Measurements from ENCODE around the gene IL1RL1.

Gene IL1RL1

DNA sequence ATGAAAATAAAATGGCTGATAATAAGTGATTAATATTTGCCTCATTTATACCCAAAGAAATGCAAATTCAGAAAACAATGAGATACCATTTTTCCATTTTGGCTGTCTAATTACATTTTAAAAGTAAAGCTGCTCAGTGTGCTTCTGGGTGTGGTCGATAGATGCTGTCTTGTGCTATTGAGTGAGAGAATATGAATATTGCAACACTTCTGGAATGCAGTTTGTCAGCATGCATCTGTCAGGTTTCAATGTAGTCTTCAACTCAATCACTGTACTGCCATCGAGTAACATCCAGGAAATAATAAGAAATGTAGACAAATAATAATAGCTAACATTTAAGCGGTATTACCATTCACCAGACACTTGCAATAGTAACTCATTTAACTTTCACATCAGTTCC is 48.2 kb downstream of the IL1RL1 start:
- peaks cover 71% of the 10 kb centered on the region for H3K36me3 Mint-ChIP-seq (ENCODE audit: low read depth)
- H3K27me3 Mint-ChIP-seq = no peaks in the 10 kb centered on the region
- ATAC-seq (no peak), DNase-seq (no peak)
- H3K9me3 Mint-ChIP-seq = peaks cover 21% of the 10 kb centered on the region
- H3K4me3 Mint-ChIP-seq = peak overlapping the region; percentile 99
- peaks cover 84% of the 10 kb centered on the region for H3K4me1 Mint-ChIP-seq
- H3K27ac Mint-ChIP-seq = no peak overlapping the region

DNA sequence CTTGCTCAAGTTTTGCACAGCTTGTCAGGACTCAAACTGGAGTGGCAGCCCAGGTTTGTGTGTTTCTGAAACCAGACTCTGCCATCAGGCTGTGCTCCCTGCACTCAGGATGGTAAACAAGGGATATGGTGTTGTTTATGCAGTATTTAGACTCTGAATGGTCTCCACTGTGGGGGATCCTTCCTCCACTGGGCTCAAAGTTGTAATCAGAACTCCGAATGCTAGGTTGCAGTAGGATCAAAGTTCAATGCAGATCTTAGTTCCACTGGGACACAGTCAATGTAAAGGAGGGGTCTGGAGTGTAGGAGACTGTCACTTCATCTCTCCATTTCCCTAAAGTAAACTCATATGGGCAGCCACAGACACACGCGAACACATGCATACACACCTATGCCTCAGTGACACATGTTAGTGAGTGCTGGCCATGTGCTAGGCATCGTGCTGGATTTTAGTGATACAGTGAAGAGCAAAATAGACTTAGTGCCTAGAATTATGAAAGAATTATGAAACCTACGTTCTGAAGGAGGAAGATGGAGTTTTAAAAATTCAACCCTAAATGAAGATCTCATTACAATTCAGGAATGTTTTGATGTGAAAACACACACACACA is 50.4 kb downstream of the IL1RL1 start:
- ATAC-seq (no peak), DNase-seq (no peak)
- peaks cover 87% of the 10 kb centered on the region for H3K36me3 Mint-ChIP-seq (ENCODE audit: low read depth)
- H3K4me3 Mint-ChIP-seq = no peak overlapping the region
- H3K27me3 Mint-ChIP-seq = no peaks in the 10 kb centered on the region
- H3K27ac Mint-ChIP-seq = peak overlapping the region; percentile 87
- peaks cover 41% of the 10 kb centered on the region for H3K9me3 Mint-ChIP-seq
- H3K4me1 Mint-ChIP-seq = peaks cover 87% of the 10 kb centered on the region

DNA sequence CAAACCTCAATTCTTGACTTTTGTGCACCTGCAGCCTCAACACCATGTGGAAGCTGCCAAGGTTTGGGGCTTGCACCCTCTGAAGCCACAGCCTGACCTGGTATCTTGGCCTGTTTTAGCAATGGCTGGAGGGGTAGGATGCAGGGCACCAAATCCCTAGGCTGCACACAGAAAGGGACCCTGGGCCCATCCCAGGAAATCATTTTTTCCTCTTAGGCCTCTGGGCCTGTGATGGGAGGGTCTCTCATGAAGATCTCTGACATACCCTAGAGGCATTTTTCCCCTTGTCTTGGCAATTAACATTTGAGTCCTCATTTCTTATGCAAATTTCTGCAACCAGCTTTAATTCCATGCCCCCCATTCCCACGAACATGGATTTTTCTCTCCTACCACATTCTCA is 54.4 kb downstream of the IL1RL1 start:
- DNase-seq (no peak), ATAC-seq (no peak)
- Mint-ChIP-seq H3K27ac (peak overlapping the region; percentile 91), H3K4me3 (no peak overlapping the region), H3K36me3 (ENCODE audit: low read depth) (peaks cover 95% of the 10 kb centered on the region), H3K9me3 (peaks cover 53% of the 10 kb centered on the region), H3K27me3 (no peaks in the 10 kb centered on the region), H3K4me1 (peaks cover 89% of the 10 kb centered on the region)

DNA sequence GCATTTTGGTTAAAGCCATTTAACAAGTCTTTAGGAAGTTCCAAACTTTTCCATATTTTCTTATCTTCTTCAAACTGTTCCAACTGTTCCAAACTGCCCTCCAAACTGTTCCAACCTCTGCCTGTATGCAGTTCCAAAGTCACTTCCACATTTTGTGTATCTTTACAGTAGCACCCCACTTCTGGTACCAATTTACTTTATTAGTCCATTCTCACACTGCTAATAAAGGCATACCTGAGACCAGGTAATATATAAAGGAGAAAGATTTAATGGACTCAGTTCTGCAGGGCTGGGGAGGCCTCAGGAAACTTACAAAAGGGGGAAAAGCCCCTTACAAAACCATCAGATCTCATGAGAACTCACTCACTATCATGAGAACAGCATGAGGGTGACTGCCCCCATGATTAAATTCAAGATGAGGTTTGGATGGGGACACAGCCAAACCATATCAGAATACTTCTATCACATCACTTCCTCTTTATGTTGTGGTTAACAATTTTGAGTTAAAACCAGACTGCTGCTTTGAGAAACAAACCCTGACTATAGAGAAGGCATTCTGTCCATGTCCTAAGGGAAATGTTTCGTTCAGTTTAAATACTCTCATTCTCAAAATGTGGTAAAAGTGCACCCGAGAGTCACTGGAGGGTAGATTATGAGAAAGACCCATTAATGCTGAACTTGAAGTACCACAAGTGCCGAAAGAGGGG is 55.2 kb downstream of the IL1RL1 start:
- Mint-ChIP-seq H3K9me3 (peaks cover 53% of the 10 kb centered on the region), H3K4me3 (peak overlapping the region; percentile 60), H3K27me3 (no peaks in the 10 kb centered on the region), H3K36me3 (ENCODE audit: low read depth) (peaks cover 96% of the 10 kb centered on the region), H3K27ac (peak overlapping the region; percentile 91), H3K4me1 (peaks cover 88% of the 10 kb centered on the region)
- no peak for DNase-seq
- ATAC-seq = peak; percentile 46

DNA sequence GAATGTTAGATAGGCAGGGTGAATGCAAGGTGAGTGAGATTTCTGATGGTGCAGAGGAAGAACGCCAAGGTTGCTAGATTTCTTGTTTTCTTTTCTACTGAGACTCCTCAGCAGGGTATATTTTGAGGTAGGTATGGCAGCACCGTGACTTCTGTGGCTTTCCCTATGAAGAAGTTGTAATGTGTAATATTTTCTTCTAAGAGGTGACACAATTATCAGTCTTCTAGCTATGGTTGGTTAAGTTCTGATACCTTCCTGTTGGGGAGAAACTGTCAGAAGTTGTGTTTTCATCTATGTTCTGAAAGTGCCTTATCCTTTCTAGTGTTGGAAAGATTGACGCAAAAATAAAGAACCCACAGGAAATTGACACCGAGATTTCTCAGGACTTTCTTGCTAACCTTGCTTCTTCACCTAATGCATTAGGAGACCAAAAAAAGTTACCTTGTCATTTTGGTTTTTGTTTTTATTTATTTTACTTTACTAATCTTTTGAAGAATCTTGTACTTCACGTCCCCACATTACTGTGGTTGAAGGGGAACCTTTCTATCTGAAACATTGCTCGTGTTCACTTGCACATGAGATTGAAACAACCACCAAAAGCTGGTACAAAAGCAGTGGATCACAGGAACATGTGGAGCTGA is 56.1 kb downstream of the IL1RL1 start:
- Mint-ChIP-seq H3K4me3 (peak overlapping the region; percentile 60), H3K9me3 (peaks cover 49% of the 10 kb centered on the region), H3K4me1 (peaks cover 83% of the 10 kb centered on the region), H3K27ac (peak overlapping the region; percentile 91), H3K36me3 (ENCODE audit: low read depth) (peaks cover 95% of the 10 kb centered on the region), H3K27me3 (no peaks in the 10 kb centered on the region)
- ATAC-seq (peak; percentile 93), DNase-seq (no peak)

DNA sequence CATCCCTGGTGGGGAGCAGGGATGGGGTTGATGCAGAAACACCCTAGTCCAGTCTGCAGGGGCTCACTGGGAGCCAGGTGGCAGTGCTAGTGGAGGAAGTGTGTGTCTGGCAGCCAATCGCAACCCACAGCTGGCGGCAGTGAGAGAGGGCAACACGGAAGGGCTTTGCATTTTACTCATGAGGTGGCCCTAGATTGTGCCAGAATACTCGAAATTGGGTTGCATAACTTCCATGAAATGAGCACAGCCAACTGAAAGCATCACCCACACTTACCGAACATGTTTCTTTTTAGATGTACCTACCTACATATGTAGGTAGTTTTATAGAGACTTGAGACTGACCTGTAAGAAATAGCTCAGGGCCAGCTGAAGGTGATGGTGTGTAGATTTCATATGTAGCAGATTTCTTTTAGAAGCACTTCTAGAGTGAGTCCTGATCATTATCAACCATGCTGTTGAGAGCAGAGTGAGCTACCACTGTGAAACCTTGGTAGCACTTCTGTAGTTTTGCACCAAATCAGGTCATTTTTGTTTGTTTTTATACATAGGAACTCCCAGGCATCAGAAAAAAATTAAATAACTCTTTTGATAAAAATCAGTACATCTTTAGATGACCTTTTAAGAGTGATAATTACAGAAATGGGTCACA is 57.2 kb downstream of the IL1RL1 start:
- DNase-seq (no peak), ATAC-seq (no peak)
- Mint-ChIP-seq H3K4me1 (peaks cover 71% of the 10 kb centered on the region), H3K27me3 (no peaks in the 10 kb centered on the region), H3K27ac (peak overlapping the region; percentile 91), H3K36me3 (ENCODE audit: low read depth) (peaks cover 93% of the 10 kb centered on the region), H3K9me3 (peaks cover 39% of the 10 kb centered on the region), H3K4me3 (peak overlapping the region; percentile 60)

DNA sequence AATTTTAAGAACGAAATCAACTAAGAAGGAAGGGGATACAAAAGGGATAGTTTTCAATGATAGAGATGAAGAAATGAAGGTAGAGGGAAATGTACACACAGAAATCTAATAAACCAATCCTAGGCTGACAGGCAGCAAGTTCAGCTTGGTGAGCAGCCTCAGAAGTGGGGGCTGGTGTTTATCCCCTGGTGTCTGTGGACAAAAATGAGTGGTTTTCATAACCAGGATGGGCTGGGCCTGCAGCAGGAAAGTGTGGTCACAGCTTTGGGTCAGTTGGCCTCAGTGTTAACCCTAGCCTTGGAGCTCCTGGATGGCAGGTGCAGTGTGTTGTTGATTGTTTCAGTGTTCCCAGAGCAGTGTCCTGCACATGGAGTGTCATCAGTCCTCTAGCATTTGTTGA is 58.5 kb downstream of the IL1RL1 start:
- peaks cover 61% of the 10 kb centered on the region for H3K4me1 Mint-ChIP-seq
- peaks cover 91% of the 10 kb centered on the region for H3K36me3 Mint-ChIP-seq (ENCODE audit: low read depth)
- no peak overlapping the region for H3K4me3 Mint-ChIP-seq
- no peak overlapping the region for H3K27ac Mint-ChIP-seq
- no peak for DNase-seq
- H3K9me3 Mint-ChIP-seq = peaks cover 32% of the 10 kb centered on the region
- ATAC-seq = no peak
- no peaks in the 10 kb centered on the region for H3K27me3 Mint-ChIP-seq

DNA sequence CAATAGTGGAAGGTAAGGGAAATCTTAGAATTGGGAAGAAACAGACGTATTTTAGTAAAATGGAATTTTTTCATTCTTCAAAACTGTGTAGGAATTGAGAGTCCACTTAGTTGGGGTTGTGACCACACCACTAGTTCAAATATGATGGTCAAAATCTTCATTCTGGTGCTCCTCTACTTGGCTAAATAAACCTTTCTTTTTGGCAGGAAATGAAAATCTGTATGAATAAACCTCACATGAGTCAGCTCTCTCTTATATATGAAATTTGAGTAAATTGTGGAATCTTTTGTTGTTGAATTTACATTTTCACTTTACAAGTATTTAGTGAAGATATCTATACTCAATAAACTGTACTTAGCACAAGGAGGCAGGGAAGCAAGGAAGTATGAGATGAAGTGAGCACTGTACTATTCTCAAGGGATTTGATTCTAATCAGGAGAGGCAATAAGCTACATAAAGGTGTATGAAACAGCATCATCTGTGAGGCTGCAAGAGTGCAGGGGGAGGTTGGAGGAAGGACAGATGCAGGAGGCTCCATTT is 64.8 kb downstream of the IL1RL1 start:
- DNase-seq = no peak
- Mint-ChIP-seq H3K4me3 (no peak overlapping the region), H3K27ac (no peak overlapping the region), H3K36me3 (ENCODE audit: low read depth) (peaks cover 80% of the 10 kb centered on the region), H3K9me3 (peaks cover 15% of the 10 kb centered on the region), H3K4me1 (peaks cover 21% of the 10 kb centered on the region), H3K27me3 (no peaks in the 10 kb centered on the region)
- no peak for ATAC-seq

DNA sequence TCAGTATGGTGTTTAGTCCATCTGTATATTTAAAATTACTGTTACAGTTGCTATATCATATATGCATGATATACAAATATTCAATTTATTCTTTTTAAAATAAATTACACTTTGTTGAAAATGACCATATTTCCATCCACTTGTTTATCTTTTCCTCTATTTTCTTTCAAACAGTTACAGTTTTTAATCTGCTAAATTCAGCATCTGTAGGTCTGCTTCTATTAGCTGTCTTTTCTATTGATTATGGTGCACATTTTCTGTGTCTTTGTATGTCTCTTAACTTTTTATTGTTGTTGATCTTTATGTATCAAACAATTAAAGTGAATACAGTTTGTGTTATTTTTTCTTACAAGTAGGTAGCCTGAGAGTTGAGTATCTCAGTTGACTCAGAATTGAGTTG is 72.4 kb downstream of the IL1RL1 start:
- Mint-ChIP-seq H3K27ac (no peak overlapping the region), H3K4me3 (no peak overlapping the region), H3K9me3 (peaks cover 20% of the 10 kb centered on the region), H3K27me3 (no peaks in the 10 kb centered on the region), H3K36me3 (ENCODE audit: low read depth) (peaks cover 84% of the 10 kb centered on the region), H3K4me1 (peaks cover 4% of the 10 kb centered on the region)
- ATAC-seq = no peak
- DNase-seq = no peak

DNA sequence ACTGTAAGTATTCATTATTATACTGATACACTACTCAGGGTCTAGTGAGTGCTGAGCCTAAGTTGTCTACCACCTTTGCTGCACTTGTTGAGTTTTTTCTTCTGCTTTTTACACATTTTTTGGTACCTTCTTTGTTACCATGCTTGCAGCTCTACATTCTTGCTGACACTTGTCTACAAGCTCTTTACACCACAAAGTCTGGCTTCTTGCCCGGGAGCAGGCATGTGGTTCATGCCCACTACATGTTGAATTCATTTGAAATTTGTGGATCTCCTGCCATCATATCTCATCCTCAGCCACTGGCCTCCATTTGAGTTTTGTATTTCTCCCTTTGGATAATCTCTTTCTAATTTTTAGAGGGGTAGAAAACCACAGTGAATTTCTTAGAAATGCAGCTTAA is 74.2 kb downstream of the IL1RL1 start:
- ATAC-seq = no peak
- DNase-seq = no peak
- peaks cover 85% of the 10 kb centered on the region for H3K36me3 Mint-ChIP-seq (ENCODE audit: low read depth)
- peaks cover 4% of the 10 kb centered on the region for H3K4me1 Mint-ChIP-seq
- H3K27ac Mint-ChIP-seq = no peak overlapping the region
- H3K27me3 Mint-ChIP-seq = no peaks in the 10 kb centered on the region
- H3K4me3 Mint-ChIP-seq = no peak overlapping the region
- peaks cover 20% of the 10 kb centered on the region for H3K9me3 Mint-ChIP-seq

DNA sequence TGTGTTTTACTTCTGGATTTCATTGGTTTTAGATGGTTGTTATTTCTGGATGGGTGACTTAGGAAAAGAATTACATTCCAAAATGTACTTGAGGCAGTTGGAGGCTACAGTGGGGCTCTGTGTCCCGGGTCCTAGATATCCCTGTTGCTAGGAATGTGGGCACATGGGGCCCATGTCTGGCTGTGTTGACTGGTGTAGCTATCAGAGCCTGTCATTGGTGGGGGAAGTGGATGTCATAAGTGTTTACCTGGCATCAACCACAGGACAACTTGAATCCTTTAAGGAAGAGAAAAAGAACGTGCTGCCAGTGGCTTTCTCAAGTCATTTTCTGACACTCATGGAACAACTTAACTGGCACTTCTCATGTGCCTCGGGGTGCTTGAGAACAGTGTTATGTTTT is 74.6 kb downstream of the IL1RL1 start:
- ATAC-seq = no peak
- Mint-ChIP-seq H3K27ac (no peak overlapping the region), H3K4me1 (peaks cover 6% of the 10 kb centered on the region), H3K4me3 (no peak overlapping the region), H3K9me3 (peaks cover 20% of the 10 kb centered on the region), H3K36me3 (ENCODE audit: low read depth) (peaks cover 83% of the 10 kb centered on the region), H3K27me3 (no peaks in the 10 kb centered on the region)
- no peak for DNase-seq

DNA sequence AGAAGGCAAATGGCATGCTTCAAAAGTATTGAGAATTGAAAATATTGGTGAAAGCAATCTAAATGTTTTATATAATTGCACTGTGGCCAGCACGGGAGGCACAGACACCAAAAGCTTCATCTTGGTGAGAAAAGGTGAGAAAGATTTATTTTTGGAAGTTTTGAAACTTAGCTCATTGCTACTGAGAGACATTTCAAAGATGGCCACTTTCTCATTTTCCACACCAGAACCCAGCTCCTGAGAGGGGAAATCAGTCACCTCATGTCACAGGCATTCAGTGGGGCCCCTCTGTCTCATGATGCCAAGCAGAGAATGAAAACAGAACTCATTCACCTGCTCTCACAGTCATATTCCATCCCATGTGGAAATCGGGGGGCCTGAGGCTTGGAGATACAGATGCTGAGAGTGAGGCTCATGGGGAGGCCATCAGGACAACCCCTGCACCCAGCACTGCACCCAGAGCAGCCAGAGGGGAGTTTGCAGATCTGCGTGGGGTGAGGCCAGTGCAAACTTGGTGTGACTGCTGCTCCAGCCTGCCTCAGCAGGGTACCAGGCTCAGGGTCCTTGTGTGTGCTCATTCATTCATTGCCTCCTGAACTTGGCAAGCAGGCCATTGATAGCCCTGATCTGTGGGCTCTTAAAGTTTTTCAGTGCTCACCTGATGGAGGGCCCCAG is 75.6 kb downstream of the IL1RL1 start:
- H3K27ac Mint-ChIP-seq = no peak overlapping the region
- no peaks in the 10 kb centered on the region for H3K27me3 Mint-ChIP-seq
- peaks cover 80% of the 10 kb centered on the region for H3K36me3 Mint-ChIP-seq (ENCODE audit: low read depth)
- H3K9me3 Mint-ChIP-seq = peaks cover 20% of the 10 kb centered on the region
- no peak for DNase-seq
- H3K4me3 Mint-ChIP-seq = no peak overlapping the region
- ATAC-seq = no peak
- peaks cover 16% of the 10 kb centered on the region for H3K4me1 Mint-ChIP-seq

DNA sequence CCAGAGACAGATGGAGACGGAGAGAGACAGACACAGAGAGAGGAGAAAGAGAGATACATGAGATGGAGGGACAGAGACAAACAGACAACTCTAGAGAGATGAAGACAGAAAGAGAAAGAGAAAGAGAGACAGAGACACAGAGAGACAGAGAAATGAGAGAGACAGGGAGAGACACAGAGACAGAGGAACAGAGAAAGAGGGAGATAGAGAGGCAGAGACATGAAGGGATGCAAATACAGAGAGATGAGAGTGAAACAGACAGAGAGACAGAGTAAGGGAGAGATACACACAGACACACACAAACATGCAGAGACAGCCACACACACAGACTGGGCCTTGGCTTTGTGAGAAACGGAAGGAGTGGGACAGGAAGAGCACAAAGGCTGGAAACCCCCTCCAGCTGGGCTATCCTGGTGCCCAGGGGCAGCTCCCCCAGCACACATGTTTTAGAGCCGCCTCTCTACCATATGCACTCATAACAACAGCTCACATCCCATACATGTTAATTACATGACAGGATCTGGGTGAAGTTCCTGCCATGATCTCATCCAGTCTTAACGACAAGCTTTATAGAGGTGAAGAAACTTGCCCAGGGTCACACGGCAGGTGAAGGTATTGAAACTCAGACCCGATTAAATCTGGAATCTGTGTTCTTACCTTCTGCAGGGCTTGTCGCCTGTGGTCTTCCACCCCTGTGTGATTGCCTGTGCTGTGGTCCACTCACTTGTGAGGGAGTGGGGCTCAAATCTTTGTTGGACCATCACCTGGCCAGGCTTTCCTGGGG is 76.6 kb downstream of the IL1RL1 start:
- no peak for DNase-seq
- no peaks in the 10 kb centered on the region for H3K27me3 Mint-ChIP-seq
- H3K4me1 Mint-ChIP-seq = peaks cover 20% of the 10 kb centered on the region
- ATAC-seq = no peak
- H3K9me3 Mint-ChIP-seq = peaks cover 17% of the 10 kb centered on the region
- H3K27ac Mint-ChIP-seq = no peak overlapping the region
- H3K4me3 Mint-ChIP-seq = no peak overlapping the region
- H3K36me3 Mint-ChIP-seq (ENCODE audit: low read depth) = peaks cover 77% of the 10 kb centered on the region
